ENCODE results near the gene ARHGAP32. TPM values are rescaled to one million over a fixed set of nuclear protein-coding genes. Genes with fewer than 3 reads are reported as not detected.
A peak's percentile ranks its signal among the peaks of the same experiment; 100 is the strongest.
"Not testable (repeated sequence)": the region's sequence is repeated elsewhere in the genome, so short reads cannot be mapped to it uniquely, and the experiment has no call there.

The ARHGAP32 gene
- total and polyA plus RNA-seq, 5 donors from 2014 or later = 0.76 to 4.6 (median 1.1) TPM

DNA sequence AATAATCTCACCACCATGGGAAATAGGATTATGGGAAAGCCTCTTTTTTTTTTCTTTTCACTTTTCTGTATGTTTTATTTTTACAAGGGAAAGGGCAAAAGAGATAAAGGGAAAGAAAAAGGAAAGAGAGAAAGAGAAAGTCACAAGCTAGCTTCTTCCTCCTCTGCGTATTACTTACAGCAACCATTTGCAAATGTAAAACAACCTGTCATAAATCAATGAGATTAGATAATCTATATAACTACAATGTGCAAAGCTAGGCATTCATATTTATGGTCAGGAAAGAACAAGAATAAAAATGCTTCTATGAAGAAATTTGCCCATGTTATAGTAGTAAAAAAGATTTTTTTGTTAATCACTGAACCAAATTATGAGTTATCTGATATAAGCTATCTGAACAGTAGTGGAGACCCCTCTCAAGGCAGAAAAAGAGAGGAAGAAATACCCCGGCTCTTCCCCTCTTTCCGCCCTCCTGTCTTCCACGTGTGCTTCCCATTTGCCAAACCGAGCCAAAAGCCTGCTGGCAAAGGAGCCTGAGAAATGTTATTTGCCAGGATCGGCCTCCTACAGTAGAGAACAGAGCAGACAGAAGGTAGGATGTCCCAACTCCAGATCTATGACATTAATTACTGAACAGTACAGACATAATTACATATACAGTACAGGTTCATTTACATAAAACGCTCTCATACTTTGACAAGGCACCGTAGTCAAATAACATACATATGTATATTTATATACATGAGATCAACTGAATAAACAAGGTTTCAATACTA lies 50.2 kb downstream of the ARHGAP32 start:
- Histone ChIP-seq H3K9me3 (ENCODE audit: control insufficient read depth in 2 of 2, low read length in 2 of 2) (no peaks in the 10 kb centered on the region), H3K4me1 (ENCODE audit: control insufficient read depth, insufficient read depth, low read length, poor library complexity, severe bottlenecking) (no peaks in the 10 kb centered on the region), H3K4me3 (ENCODE audit: low read depth, low read length) (no peak overlapping the region), H3K27ac (ENCODE audit: insufficient read depth, low read length, poor library complexity, severe bottlenecking) (no peak overlapping the region), H3K27me3 (ENCODE audit: control insufficient read depth, insufficient read depth, low read length) (no peaks in the 10 kb centered on the region), H3K36me3 (ENCODE audit: control insufficient read depth, insufficient read depth, low read length) (no peaks in the 10 kb centered on the region)
- Mint-ChIP-seq H3K4me3 (no peak overlapping the region), H3K36me3 (no peaks in the 10 kb centered on the region), H3K27ac (no peak overlapping the region), H3K27me3 (no peaks in the 10 kb centered on the region), H3K4me1 (no peaks in the 10 kb centered on the region), H3K9me3 (no peaks in the 10 kb centered on the region)
- no peak for DNase-seq
- ATAC-seq (ENCODE audit: low read depth in 2 of 2) = no peak

DNA sequence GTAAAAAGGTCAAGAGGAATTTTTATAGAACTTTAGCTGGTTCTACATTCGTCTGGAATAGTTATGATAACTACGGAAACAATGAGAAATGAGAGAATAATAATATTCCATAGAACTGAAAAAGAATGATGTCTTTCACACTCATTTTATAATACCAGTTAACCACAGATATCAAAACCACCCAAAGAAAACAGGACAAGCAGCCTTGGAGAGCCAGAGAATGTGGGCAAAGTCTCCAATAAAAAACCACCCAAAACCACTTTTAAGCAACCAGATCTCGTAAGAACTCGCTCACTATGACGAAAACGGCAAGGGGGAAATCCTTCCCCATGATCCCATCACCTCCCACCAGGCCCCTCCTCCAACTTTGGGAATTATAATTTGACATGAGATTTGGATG lies 60.8 kb downstream of the ARHGAP32 start:
- H3K27me3 Mint-ChIP-seq = no peaks in the 10 kb centered on the region
- no peaks in the 10 kb centered on the region for H3K9me3 ChIP-seq (ENCODE audit: control insufficient read depth in 2 of 2, low read length in 2 of 2)
- H3K4me1 Mint-ChIP-seq = no peaks in the 10 kb centered on the region
- no peak overlapping the region for H3K4me3 Mint-ChIP-seq
- no peak overlapping the region for H3K27ac ChIP-seq (ENCODE audit: insufficient read depth, low read length, poor library complexity, severe bottlenecking)
- no peaks in the 10 kb centered on the region for H3K9me3 Mint-ChIP-seq
- no peak overlapping the region for H3K27ac Mint-ChIP-seq
- H3K36me3 Mint-ChIP-seq = no peaks in the 10 kb centered on the region
- H3K4me3 ChIP-seq (ENCODE audit: low read depth, low read length) = no peak overlapping the region
- H3K4me1 ChIP-seq (ENCODE audit: control insufficient read depth, insufficient read depth, low read length, poor library complexity, severe bottlenecking) = no peaks in the 10 kb centered on the region
- DNase-seq (no peak), ATAC-seq (ENCODE audit: low read depth in 2 of 2) (no peak)
- no peaks in the 10 kb centered on the region for H3K27me3 ChIP-seq (ENCODE audit: control insufficient read depth, insufficient read depth, low read length)
- H3K36me3 ChIP-seq (ENCODE audit: control insufficient read depth, insufficient read depth, low read length) = no peaks in the 10 kb centered on the region

DNA sequence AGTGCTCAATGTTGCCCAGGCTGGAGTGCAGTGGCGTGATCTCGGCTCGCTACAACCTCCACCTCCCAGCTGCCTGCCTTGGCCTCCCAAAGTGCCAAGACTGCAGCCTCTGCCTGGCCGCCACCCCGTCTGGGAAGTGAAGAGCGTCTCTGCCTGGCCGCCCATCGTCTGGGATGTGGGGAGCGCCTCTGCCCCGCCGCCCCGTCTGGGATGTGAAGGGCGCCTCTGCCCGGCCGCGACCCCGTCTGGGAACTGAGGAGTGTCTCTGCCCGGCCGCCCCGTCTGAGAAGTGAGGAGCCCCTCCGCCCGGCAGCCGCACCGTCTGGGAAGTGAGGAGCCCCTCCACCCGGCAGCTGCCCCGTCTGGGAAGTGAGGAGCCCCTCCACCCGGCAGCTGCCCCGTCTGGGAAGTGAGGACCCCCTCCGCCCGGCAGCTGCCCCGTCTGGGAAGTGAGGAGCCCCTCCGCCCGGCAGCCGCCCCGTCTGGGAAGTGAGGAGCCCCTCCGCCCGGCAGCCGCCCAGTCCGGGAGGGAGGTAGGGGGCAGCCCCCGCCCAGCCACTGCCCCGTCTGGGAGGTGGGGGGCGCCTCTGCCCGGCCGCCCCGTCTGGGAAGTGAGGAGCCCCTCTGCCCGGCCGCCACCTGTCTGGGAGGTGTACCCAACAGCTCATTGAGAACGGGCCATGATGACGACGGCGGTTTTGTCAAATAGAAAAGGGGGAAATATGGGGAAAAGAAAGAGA lies 63.1 kb downstream of the ARHGAP32 start:
- H3K4me1 Mint-ChIP-seq; H3K27ac Mint-ChIP-seq; H3K27ac ChIP-seq (ENCODE audit: insufficient read depth, low read length, poor library complexity, severe bottlenecking); H3K27me3 ChIP-seq (ENCODE audit: control insufficient read depth, insufficient read depth, low read length); ATAC-seq (ENCODE audit: low read depth in 2 of 2); H3K36me3 Mint-ChIP-seq; H3K9me3 Mint-ChIP-seq; H3K27me3 Mint-ChIP-seq; H3K36me3 ChIP-seq (ENCODE audit: control insufficient read depth, insufficient read depth, low read length); H3K9me3 ChIP-seq (ENCODE audit: control insufficient read depth in 2 of 2, low read length in 2 of 2); H3K4me3 ChIP-seq (ENCODE audit: low read depth, low read length); DNase-seq; H3K4me3 Mint-ChIP-seq; H3K4me1 ChIP-seq (ENCODE audit: control insufficient read depth, insufficient read depth, low read length, poor library complexity, severe bottlenecking): not testable (repeated sequence)

DNA sequence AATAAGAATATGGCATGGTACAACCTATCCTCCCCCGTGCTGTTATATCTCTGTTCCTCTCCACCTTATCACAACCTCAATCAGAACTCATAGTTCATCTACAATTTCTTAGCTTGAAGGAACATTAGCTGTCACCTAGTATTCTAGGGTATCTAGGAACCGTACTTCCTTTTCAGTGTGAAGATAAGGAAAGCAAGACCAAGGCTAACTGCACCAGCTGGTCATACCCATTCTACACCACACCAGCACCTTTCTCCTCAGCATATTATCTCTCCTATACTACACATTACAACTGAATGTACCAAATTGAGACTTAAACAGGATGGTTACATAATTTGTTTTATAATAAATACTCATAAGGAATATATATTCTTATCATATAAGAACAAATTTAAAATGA lies 73.1 kb downstream of the ARHGAP32 start:
- Histone ChIP-seq H3K27me3 (ENCODE audit: control insufficient read depth, insufficient read depth, low read length) (no peaks in the 10 kb centered on the region), H3K4me3 (ENCODE audit: low read depth, low read length) (no peak overlapping the region), H3K9me3 (ENCODE audit: control insufficient read depth in 2 of 2, low read length in 2 of 2) (no peaks in the 10 kb centered on the region), H3K27ac (ENCODE audit: insufficient read depth, low read length, poor library complexity, severe bottlenecking) (no peak overlapping the region), H3K36me3 (ENCODE audit: control insufficient read depth, insufficient read depth, low read length) (no peaks in the 10 kb centered on the region), H3K4me1 (ENCODE audit: control insufficient read depth, insufficient read depth, low read length, poor library complexity, severe bottlenecking) (no peaks in the 10 kb centered on the region)
- no peaks in the 10 kb centered on the region for H3K36me3 Mint-ChIP-seq
- no peaks in the 10 kb centered on the region for H3K9me3 Mint-ChIP-seq
- ATAC-seq (ENCODE audit: low read depth in 2 of 2) (no peak), DNase-seq (no peak)
- no peaks in the 10 kb centered on the region for H3K4me1 Mint-ChIP-seq
- no peak overlapping the region for H3K27ac Mint-ChIP-seq
- H3K4me3 Mint-ChIP-seq = no peak overlapping the region
- H3K27me3 Mint-ChIP-seq = peaks cover 10% of the 10 kb centered on the region

DNA sequence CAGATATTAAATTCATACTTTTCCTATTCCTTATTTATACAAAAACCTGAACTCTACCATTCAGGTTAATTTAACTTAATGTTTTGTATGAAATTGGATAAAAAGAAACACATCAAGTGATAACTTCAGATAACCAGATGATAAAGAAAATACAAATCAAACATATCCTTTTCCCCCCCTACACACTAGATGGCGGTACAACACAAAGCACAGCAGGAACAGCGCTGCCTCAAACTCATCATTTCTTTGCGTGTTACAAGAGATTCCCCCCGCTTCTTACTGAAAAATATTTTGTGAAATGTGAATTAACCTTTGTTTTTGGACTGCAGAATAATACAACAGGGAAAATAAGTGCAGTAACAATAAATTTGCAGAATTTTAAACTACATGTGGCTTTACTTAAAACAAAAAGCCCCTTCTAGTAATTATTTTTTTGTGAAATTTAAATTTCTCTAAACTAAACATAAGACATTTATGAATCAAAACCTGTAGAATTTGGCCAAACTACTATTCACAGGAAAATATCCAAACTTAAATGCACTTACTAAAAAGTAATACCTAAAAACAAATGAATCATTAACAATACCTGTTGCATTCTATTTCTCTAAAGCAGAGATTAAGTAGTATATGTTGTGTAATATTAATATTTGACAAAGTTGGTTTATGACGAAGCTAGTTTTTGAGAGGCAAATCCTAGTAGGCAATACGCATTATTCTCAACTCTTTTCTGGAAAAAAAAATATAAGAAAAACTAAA lies 74.4 kb downstream of the ARHGAP32 start:
- no peak overlapping the region for H3K27ac ChIP-seq (ENCODE audit: insufficient read depth, low read length, poor library complexity, severe bottlenecking)
- ATAC-seq (ENCODE audit: low read depth in 2 of 2) (no peak), DNase-seq (peak; percentile 8 to 69 (median 50))
- H3K9me3 Mint-ChIP-seq = no peaks in the 10 kb centered on the region
- H3K27ac Mint-ChIP-seq = no peak overlapping the region
- H3K27me3 ChIP-seq (ENCODE audit: control insufficient read depth, insufficient read depth, low read length) = peaks cover 2% of the 10 kb centered on the region
- no peaks in the 10 kb centered on the region for H3K36me3 Mint-ChIP-seq
- H3K9me3 ChIP-seq (ENCODE audit: control insufficient read depth in 2 of 2, low read length in 2 of 2) = no peaks in the 10 kb centered on the region
- H3K27me3 Mint-ChIP-seq = peaks cover 10% of the 10 kb centered on the region
- no peaks in the 10 kb centered on the region for H3K4me1 Mint-ChIP-seq
- no peak overlapping the region for H3K4me3 ChIP-seq (ENCODE audit: low read depth, low read length)
- H3K36me3 ChIP-seq (ENCODE audit: control insufficient read depth, insufficient read depth, low read length) = no peaks in the 10 kb centered on the region
- no peaks in the 10 kb centered on the region for H3K4me1 ChIP-seq (ENCODE audit: control insufficient read depth, insufficient read depth, low read length, poor library complexity, severe bottlenecking)
- H3K4me3 Mint-ChIP-seq = no peak overlapping the region

DNA sequence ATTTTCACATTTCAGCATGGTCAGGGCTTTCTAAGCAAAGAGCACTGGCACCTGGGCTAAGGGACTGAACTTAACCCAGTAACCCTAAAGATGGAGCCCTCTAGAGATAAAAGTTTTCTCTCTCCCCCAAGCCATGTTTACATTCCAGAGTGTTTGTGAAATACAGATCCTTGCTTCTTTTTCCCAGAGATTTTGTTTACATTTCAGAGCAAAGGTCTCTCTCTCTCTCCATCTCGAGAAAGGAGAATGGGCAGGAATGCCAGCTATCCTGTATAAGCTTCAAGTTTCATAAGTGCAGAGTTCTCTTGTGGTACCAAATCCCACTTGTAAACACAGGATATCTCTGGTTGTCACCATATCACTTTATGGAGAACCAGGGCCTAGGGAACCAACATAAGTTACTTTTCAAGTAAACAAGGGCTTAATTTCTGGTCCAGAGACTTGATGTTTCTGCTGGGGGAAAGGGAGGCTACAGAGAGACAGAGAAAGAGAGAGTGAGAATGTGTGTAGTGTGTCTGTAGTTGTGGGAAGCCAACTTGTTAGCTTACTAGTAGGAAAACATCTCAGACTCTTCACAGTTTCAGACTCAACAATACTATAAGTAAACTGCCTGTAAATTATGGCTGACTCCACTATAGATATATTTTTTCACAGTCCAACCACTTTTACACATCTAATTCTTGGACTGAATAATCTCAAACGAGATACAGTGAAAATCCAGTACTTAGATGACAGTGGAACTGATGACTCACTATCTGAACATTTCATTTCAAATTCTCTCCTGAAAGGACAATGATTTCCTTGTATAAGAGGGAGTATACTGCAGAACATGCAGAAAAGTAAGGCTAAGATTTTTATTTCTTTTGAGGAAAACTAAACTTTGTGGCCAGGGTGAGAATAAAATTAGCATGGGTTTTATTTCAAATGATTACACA lies 76.2 kb downstream of the ARHGAP32 start:
- H3K27ac Mint-ChIP-seq = no peak overlapping the region

DNA sequence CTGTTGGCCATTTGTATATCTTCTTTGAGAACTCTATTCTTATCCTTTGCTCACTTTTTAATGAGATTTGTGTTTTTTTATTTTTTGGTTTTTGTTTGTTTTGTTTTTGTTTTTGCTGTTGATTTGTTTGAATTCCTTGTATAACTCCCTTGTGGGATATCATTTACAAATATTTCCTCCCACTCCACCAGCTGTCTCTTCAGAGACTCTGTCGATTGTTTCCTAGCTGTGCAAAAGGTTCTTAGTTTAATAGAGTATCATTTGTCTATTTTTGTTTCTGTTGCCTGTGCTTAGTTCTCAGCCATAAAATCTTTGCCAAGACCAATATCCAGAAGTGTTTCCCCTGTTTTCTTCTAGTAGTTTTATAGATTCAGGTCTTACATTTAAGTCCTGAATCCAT lies 82.4 kb downstream of the ARHGAP32 start:
- no peak overlapping the region for H3K27ac ChIP-seq (ENCODE audit: insufficient read depth, low read length, poor library complexity, severe bottlenecking)
- Mint-ChIP-seq H3K4me1 (no peaks in the 10 kb centered on the region), H3K4me3 (no peak overlapping the region), H3K9me3 (peaks cover 0 to 5% (median 1%) of the 10 kb centered on the region in 7 donors), H3K36me3 (no peaks in the 10 kb centered on the region), H3K27ac (no peak overlapping the region), H3K27me3 (no peaks in the 10 kb centered on the region)
- no peak overlapping the region for H3K4me3 ChIP-seq (ENCODE audit: low read depth, low read length)
- H3K9me3 ChIP-seq (ENCODE audit: control insufficient read depth in 2 of 2, low read length in 2 of 2) = no peaks in the 10 kb centered on the region
- no peak for DNase-seq
- H3K27me3 ChIP-seq (ENCODE audit: control insufficient read depth, insufficient read depth, low read length) = peaks cover 2% of the 10 kb centered on the region
- no peaks in the 10 kb centered on the region for H3K36me3 ChIP-seq (ENCODE audit: control insufficient read depth, insufficient read depth, low read length)
- ATAC-seq (ENCODE audit: low read depth in 2 of 2) = no peak
- H3K4me1 ChIP-seq (ENCODE audit: control insufficient read depth, insufficient read depth, low read length, poor library complexity, severe bottlenecking) = no peaks in the 10 kb centered on the region

More for the DNA sequence above, 76.2 kb downstream of the ARHGAP32 start:
- DNase-seq (no peak), ATAC-seq (ENCODE audit: low read depth in 2 of 2) (no peak)
- H3K36me3 Mint-ChIP-seq = no peaks in the 10 kb centered on the region
- no peaks in the 10 kb centered on the region for H3K4me1 Mint-ChIP-seq
- H3K4me1 ChIP-seq (ENCODE audit: control insufficient read depth, insufficient read depth, low read length, poor library complexity, severe bottlenecking) = no peaks in the 10 kb centered on the region
- peaks cover 10% of the 10 kb centered on the region for H3K27me3 Mint-ChIP-seq
- no peaks in the 10 kb centered on the region for H3K9me3 ChIP-seq (ENCODE audit: control insufficient read depth in 2 of 2, low read length in 2 of 2)
- no peak overlapping the region for H3K4me3 ChIP-seq (ENCODE audit: low read depth, low read length)
- no peak overlapping the region for H3K27ac ChIP-seq (ENCODE audit: insufficient read depth, low read length, poor library complexity, severe bottlenecking)
- H3K9me3 Mint-ChIP-seq = no peaks in the 10 kb centered on the region
- H3K4me3 Mint-ChIP-seq = no peak overlapping the region
- no peaks in the 10 kb centered on the region for H3K36me3 ChIP-seq (ENCODE audit: control insufficient read depth, insufficient read depth, low read length)
- peaks cover 2% of the 10 kb centered on the region for H3K27me3 ChIP-seq (ENCODE audit: control insufficient read depth, insufficient read depth, low read length)

Data from CD4-positive, CD25-positive, alpha-beta regulatory T cell (primary cell).